ENCODE measurements around the gene FASTKD1.
A peak's percentile ranks its signal among the peaks of the same experiment; 100 is the strongest.
"Not testable (repeated sequence)": the region's sequence is repeated elsewhere in the genome, so short reads cannot be mapped to it uniquely, and the experiment has no call there.

FASTKD1 gene

GRCh38 chr2:169573160-169573973 lies at the start of gene FASTKD1:
FASTKD1 (minus strand) TSS chr2:169573865; CDS start chr2:169572029, 1,836 bp downstream.
- peak; percentile 83 for DNase-seq

DNA sequence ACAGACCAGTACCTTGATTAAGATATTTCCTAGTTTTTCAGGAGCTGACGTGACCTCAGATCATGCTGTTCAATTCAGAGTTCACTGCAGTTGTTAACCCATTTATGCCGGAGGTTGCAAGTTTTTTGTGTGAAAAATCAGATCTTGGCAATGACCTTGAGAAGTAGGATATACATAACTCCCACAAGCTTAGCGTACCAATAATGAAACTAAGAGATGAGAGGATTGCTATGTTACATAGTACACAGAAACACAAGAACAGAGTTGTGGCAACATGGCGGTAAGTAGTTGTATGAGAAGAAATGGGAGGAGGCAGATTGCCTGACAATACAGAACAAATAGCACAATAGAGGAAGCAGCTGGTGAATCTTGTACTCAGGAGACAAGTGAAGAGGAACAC lies 49.6 kb upstream of the FASTKD1 start:
- DNase-seq = no peak

DNA sequence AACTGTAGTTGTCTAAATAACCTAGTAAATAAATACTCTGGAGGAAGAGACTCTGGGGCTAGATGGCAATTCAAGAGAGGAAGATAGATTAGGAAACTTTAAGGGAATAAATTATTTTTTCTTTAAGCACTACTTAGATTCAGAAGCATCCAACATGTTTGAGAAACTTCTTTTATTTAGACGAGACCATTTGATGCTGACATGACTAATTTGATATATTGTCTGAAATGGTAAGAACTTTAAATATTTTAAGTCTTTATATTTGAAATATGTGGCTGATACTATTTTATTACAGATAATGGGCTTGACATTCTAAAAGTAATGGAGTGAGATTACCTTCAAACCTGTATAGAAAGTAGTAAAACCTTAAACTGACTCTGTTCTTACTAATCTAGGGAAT lies 46.8 kb upstream of the FASTKD1 start:
- no peak for DNase-seq

DNA sequence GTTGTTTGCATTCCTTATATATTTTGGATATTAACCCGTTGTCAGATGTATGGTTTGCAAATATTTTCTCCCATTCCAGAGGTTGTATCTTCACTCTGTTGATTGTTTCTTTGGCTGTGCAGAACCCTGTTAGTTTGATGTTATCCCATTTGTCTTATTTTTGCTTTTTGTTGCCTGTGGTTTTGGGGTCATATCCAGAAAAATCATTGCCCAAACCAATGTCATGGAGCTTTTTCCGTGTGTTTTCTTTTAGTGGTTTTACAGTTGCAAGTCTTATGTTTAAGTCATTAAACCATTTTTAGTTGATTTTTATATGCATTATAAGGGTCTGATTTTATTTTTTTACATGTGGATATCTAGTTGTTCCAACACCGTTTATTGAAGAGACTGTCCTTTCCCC lies 46.3 kb upstream of the FASTKD1 start:
- DNase-seq = no peak

DNA sequence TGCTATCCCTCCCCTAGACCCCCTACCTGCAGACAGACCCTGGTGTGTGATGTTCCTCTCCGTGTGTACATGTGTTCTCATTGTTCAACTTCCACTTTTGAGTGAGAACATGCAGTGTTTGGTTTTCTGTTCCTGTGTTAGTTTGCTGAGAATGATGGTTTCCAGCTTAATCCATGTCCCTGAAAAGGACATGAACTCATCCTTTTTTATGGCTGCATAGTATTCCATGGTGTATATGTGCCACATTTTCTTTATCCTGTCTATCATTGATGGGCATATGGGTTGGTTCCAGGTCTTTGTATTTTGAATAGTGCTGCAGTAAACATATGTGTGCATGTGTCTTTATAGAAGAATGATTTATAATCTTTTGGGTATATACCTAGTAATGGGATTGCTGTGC lies 42.3 kb upstream of the FASTKD1 start:
- DNase-seq = not testable (repeated sequence)

GRCh38 chr2:169613876-169614275 lies 40.2 kb upstream of the FASTKD1 start:
- no peak for DNase-seq

DNA sequence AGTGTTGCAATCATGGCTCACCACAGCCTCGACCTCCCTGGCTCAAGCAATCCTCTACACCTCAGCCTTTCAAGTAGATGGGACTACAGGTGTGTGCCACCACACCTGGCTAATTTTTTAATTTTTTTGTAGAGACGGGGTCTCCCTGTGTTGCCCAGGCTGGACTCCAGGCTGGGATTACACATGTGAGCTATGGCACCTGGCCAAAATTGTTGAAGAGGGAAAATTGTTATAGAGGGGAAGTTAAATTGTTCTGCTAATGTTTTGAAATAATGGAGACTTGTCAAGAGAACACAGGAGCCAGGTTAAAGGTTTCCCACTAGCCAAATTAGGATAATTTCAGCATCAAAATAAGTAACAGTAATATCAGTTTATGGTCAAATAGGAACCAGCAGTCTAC lies 35.6 kb upstream of the FASTKD1 start:
- no peak for DNase-seq

DNA sequence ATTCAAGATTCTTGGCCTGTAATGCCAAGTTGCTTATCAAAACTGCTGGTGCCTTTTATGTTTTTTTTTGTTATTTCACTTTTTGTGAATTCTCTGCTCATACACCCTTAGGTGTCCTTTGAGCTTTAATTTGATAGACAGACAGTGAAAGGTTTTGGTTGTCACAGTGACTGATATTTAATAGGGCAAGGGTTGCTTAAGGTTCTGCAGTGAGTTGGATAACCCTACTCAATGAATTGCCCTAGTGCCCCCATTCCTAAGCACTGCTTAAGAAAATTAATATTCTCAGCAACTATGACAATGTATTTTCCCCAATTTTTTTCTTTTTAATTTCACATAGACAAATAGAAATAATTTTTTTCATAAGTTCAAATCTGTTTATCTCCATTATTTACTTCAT lies 25.9 kb upstream of the FASTKD1 start:
- no peak for DNase-seq

DNA sequence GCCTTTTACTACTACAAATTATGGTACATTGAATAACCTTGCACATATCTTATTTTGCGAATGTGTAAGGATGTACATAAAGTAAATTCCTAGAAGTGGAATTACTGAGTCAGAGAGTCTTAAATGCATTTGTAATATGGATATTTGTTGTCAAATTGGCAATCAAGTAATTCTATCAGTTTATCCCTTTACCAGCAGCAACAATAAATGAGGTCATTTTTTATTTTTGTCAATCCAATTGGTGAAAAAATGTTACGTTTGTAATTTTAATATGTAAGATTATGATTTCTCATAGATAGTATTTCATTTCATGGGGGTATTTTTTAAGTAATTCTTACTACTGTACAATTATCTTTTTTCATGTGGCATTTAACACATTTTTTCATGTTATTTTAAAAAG lies 25.3 kb upstream of the FASTKD1 start:
- no peak for DNase-seq

GRCh38 chr2:169596546-169596945 lies 22.9 kb upstream of the FASTKD1 start:
- DNase-seq = not testable (repeated sequence)

- DNase-seq = no peak
These were observed 17.1 kb upstream of the FASTKD1 start for GRCh38 chr2:169590804-169591203.

DNA sequence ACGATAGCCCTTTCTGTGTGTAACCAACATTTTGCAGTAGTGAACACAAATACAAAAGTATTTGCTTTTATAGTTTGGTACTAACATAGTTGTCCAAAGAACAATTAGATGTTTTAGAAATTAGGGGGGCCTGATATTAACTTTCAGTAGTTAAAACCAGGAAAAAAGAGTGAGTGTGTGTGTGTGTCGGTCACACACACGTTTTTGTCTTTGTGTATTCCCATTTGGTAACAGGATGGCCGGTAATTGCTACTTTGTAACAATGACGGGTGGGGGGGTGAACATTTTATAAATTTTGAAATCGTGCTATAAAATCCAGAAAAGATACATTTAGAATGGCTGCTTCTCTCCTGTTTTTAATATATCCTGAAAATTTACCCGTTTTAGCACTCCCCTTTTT lies 12.0 kb upstream of the FASTKD1 start:
- DNase-seq = no peak

GRCh38 chr2:169584005-169584877 lies 10.6 kb upstream of the FASTKD1 start, which contains the start of gene PPIG:
PPIG (plus strand) TSS chr2:169584351; CDS start chr2:169604042, 19,691 bp downstream.
- peak; percentile 86 for DNase-seq

DNA sequence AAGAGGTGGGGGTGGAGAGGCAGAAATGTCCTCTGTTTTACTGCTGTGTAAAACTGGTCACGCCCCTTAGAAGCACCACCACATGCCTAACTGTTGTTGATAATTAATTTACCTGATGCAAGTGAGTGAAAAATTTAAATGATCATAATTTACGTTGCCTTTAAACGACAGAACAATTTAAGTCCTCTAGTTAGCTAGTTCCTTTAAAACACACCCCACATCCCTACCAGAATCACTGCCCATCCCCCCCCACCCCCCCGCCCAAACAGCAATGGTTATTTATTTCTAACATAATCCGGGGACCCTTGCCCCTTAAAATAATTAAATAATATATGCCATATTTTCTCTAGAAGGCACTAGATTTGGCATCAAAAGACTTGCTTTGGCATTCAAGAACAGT lies 9.9 kb upstream of the FASTKD1 start:
- DNase-seq = no peak

DNA sequence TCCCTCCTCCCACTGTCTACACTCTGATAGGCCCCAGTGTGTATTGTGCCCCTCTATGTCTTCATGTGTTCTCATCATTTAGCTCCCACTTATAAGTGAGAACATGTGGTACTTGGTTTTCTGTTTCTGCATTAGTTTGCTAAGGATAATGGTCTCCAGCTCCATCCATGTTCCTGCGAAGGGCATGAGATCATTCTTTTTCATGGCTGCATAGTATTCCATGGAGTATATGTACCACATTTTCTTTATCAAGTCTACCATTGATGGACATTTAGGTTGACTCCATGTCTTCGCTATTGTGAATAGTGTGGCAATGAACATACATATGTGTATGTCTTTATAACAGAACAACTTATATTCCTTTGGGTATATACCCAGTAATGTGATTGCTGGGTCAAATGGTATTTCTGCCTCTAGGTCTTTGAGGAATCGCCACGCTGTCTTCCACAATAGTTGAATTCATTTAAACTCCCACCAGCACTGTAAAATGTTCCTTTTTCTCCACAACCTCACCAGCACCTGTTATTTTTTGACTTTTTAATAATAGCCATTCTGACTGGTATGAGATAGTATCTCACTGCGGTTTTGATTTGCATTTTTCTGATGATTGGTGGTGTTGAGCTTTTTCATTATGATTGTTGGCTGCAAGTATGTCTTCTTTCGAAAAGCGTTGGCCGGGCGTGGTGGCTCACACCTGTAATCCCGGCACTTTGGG lies 9.0 kb upstream of the FASTKD1 start:
- not testable (repeated sequence) for DNase-seq

DNA sequence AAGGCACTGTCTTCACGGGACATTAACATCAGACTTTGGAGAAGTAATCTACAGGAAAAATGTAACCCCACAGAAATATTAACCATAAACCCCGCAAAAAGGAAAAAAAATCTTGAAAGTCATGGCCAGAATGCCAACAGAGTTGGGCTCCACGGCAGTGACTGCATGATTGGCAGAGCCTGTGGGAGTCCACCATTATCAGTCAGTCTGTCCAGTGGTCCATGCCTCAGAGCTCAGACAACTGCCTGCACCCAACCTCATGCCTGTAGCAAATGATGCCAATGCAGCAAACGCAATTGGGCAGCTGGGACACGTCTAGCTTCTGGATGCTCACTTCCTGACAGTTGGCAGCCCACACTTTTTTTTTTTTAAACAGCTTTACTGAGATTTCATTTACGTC lies 5.4 kb upstream of the FASTKD1 start:
- DNase-seq = no peak

DNA sequence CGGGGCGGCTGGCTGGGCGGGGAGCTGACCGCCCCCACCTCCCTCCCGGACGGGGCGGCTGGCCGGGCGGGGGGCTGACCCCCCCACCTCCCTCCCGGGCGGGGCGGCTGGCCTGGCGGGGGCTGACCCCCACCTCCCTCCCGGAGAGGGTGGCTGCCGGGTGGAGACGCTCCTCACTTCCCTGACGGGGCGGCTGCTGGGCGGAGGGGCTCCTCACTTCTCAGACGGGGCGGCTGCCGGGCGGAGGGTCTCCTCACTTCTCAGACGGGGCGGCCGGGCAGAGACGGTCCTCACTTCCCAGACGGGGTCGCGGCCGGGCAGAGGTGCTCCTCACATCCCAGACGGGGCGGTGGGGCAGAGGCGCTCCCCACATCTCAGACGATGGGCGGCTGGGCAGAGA lies 1.6 kb upstream of the FASTKD1 start:
- not testable (repeated sequence) for DNase-seq

DNA sequence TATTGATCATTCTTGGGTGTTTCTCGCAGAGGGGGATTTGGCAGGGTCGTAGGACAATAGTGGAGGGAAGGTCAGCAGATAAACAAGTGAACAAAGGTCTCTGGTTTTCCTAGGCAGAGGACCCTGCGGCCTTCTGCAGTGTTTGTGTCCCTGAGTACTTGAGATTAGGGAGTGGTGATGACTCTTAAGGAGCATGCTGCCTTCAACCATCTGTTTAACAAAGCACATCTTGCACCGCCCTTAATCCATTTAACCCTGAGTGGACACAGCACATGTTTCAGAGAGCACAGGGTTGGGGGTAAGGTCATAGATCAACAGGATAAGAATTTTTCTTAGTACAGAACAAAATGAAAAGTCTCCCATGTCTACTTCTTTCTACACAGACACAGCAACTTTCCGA lies 874 bp upstream of the FASTKD1 start:
- not testable (repeated sequence) for DNase-seq

- no peak for DNase-seq
These were observed 272 bp upstream of the FASTKD1 start for GRCh38 chr2:169573974-169574299.

DNA sequence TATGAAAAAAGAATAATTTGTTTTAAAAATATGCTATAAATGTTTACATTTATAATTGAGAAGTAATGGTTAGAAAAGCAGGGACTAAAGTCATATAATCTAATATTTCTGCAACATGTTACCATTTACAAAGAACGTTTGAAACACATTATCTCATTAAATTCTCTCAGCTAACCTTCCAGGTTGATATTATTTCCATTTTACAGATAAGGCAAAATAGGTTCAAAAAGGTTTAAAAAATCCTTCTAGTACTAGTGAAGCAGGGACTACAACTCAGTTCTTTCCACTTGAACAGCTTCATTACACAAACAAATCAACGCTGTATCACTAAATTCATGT lies 875 bp downstream of the FASTKD1 start:
- DNase-seq = no peak

GRCh38 chr2:169572189-169572588 lies 1.5 kb downstream of the FASTKD1 start:
- no peak for DNase-seq

GRCh38 chr2:169571571-169571970 lies 2.1 kb downstream of the FASTKD1 start:
- DNase-seq = no peak

DNA sequence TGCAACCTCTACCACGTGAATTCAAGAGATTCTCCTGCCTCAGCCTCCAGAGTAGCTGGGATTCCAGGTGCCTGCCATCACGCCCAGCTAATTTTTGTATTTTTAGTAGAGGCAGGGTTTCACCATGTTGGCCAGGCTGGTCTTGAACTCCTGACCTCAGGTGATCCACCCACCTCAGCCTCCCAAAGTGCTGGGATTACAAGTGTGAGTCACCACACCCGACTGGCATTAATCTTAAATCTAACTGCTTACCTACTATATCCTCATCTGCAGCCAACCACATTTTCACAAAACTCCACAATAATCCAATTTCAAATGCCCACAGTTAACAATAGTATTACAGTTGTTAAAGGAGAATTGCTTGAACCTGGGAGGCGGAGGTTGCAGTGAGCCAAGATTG lies 2.9 kb downstream of the FASTKD1 start:
- not testable (repeated sequence) for DNase-seq

DNA sequence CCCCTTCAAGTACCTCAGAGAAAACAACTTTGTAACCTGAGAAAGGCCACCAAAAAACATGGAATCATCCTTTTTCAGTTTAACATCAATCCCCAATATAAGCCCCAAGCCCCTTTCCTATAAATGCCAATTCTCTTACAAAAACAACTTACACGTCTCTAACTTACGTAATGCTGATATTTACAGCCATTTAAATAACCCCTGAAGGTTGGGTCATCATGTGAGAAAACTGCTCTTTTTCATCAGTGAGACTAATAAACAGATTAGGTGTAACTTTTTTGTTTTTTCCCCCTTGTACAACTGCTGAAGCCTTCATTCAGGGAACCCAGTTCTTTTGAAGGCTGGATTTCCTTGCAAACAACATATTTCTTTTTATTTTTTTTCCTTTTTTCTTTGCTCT lies 3.7 kb downstream of the FASTKD1 start:
- no peak for DNase-seq

All from activated CD4-positive, alpha-beta T cell treated with anti-CD3 and anti-CD28 coated beads, Interleukin-2, amount 50 U/mL, for 1 hour (primary cell).